Tibial nerve (tissue), 4 donors: Measurements from ENCODE around the gene ZSWIM6. TPM values are rescaled to one million over a fixed set of nuclear protein-coding genes. Genes with fewer than 3 reads are reported as not detected.
A peak's percentile ranks its signal among the peaks of the same experiment; 100 is the strongest.

Source experiments
- DNase-seq, 2 donors: peaks; one replicate each; pipeline ENCODE4 v3.0.0-alpha.2; 2019; ENCODE audit warnings: low spot score in 2 of 2
- H3K27ac ChIP-seq, 4 donors: fragments of 200-600 bp; sonication (generic) in 3 of 4; one replicate each; pipeline ENCODE4 v1.5.1; 2017 to 2019; ENCODE audit warnings: mild to moderate bottlenecking in 1 of 4
- H3K27me3 ChIP-seq, 2 donors: fragments of 200-600 bp; sonication (generic) in 1 of 2; one replicate each; pipeline versions ENCODE4 v1.5.1 to v1.6.0; 2017 to 2019
- H3K36me3 ChIP-seq, 3 donors: fragments of 200-600 bp; sonication (generic); one replicate each; pipeline ENCODE4 v1.5.1; 2018 to 2019
- H3K4me1 ChIP-seq, 4 donors: fragments of 200-600 bp; sonication (generic) in 3 of 4; one replicate each; pipeline ENCODE4 v1.5.1; 2017 to 2019
- H3K4me3 ChIP-seq, 4 donors: fragments of 200-600 bp; sonication (generic) in 3 of 4; one replicate each; pipeline ENCODE4 v1.5.1; 2017 to 2019; ENCODE audit warnings: mild to moderate bottlenecking in 1 of 4, moderate library complexity in 1 of 4
- H3K9me3 ChIP-seq, 4 donors: fragments of 200-600 bp; sonication (generic) in 3 of 4; one replicate each; pipeline ENCODE4 v1.5.1; 2017 to 2019
- CTCF ChIP-seq, 5 experiments: fragments of 200-600 bp in 3 of 5; fragments of 450-650 bp in 2 of 5; sonication (generic) in 3 of 5; IDR thresholded peaks; one replicate each; pipeline ENCODE4 v1.5.1; 2016 to 2019; ENCODE audit warnings: antibody characterized with exemption in 5 of 5, mild to moderate bottlenecking in 3 of 5, moderate library complexity in 2 of 5
- EP300 ChIP-seq, 2 donors: sonication (generic); formaldehyde crosslinking; IDR thresholded peaks; one replicate each; pipeline ENCODE4 v1.6.1; 2017; ENCODE audit warnings: antibody characterized with exemption in 2 of 2, mild to moderate bottlenecking in 1 of 2
- POLR2A ChIP-seq, 2 donors: fragments of 450-650 bp; IDR thresholded peaks; one replicate each; pipeline ENCODE4 v1.6.1; 2017; ENCODE audit warnings: antibody characterized with exemption in 2 of 2, mild to moderate bottlenecking in 2 of 2, moderate library complexity in 2 of 2
- WGBS, 2 donors: methylation state at CpG; one replicate each; pipeline ENCODE4 v1.1.5; 2018; 5-methylcytosine and 5-hydroxymethylcytosine counted together
- total RNA-seq, 4 donors: library from RNA; depleted of rRNA; stranded (reverse); fragments of >200 nt; gene quantifications; one replicate each; pipeline ENCODE4 v1.1.0, GENCODE V29; 2016

ZSWIM6 gene
- total RNA-seq, 4 donors from 2014 or later, result 10.6 to 15.5 (median 13.7) TPM

GRCh38 chr5:61299261-61299681, 32.8 kb upstream of the ZSWIM6 start:
- DNase-seq, result no peak
- Histone ChIP-seq H3K9me3 (no peaks in the 10 kb centered on the region), H3K4me3 (no peak overlapping the region), H3K36me3 (no peaks in the 10 kb centered on the region), H3K4me1 (peaks cover 0 to 19% (median 3%) of the 10 kb centered on the region in 4 donors), H3K27me3 (no peaks in the 10 kb centered on the region), H3K27ac (no peak overlapping the region)
- 80 to 86% methylated on average over 5 of the region's 5 CpGs for WGBS, 2 donors
- TF ChIP-seq EP300 (IDR thresholded peaks at IDR 0.05) (no peak), CTCF (IDR thresholded peaks at IDR 0.05) (no peak), POLR2A (IDR thresholded peaks at IDR 0.05) (no peak)

GRCh38 chr5:61301341-61302199, 30.5 kb upstream of the ZSWIM6 start:
- 58 to 59% methylated on average over 9 of the region's 9 CpGs for WGBS, 2 donors

DNA sequence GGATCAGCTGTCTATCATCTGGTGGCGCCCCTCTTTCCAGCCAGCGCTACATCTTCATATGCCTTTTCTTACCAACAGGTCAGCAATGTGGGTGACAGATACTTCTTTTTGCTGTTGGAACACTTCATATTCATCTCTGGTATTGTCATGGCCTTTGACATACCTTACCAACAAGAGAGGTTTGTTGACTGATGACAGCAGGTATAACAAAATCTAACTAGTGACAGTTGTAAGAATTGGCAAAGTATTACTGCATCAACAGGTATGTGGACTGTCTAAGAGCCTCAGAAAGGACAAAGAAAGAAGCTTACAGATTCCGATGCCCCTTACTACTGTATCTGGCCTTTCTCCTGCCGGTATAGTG, 29.9 kb upstream of the ZSWIM6 start:
- no peaks in the 10 kb centered on the region for H3K36me3 ChIP-seq
- 92 to 94% methylated on average over 4 of the region's 4 CpGs for WGBS, 2 donors
- H3K4me3 ChIP-seq, result no peak overlapping the region
- H3K4me1 ChIP-seq, result peaks cover 0 to 19% (median 3%) of the 10 kb centered on the region in 4 donors
- H3K27me3 ChIP-seq, result no peaks in the 10 kb centered on the region
- TF ChIP-seq CTCF (IDR thresholded peaks at IDR 0.05) (no peak), EP300 (IDR thresholded peaks at IDR 0.05) (no peak), POLR2A (IDR thresholded peaks at IDR 0.05) (no peak)
- no peaks in the 10 kb centered on the region for H3K9me3 ChIP-seq
- peak overlapping the region in 1 of 4 donors; percentile 29 for H3K27ac ChIP-seq
- DNase-seq, result no peak

More at GRCh38 chr5:61301341-61302199, 30.5 kb upstream of the ZSWIM6 start:
- Histone ChIP-seq H3K27ac (peak overlapping the region in 1 of 4 donors; percentile 53), H3K9me3 (no peaks in the 10 kb centered on the region), H3K27me3 (no peaks in the 10 kb centered on the region), H3K4me3 (no peak overlapping the region), H3K36me3 (no peaks in the 10 kb centered on the region), H3K4me1 (peaks cover 0 to 19% (median 3%) of the 10 kb centered on the region in 4 donors)
- peak in 1 of 2 donors; percentile 26 for DNase-seq
- no peak for TF ChIP-seq CTCF (IDR thresholded peaks at IDR 0.05)
- peak in 1 of 2 donors; percentile 62 for TF ChIP-seq EP300 (IDR thresholded peaks at IDR 0.05)

GRCh38 chr5:61303346-61303745, 28.7 kb upstream of the ZSWIM6 start:
- TF ChIP-seq EP300 (IDR thresholded peaks at IDR 0.05) (no peak), CTCF (IDR thresholded peaks at IDR 0.05) (no peak), POLR2A (IDR thresholded peaks at IDR 0.05) (no peak)
- H3K4me1 ChIP-seq, result peaks cover 0 to 19% (median 3%) of the 10 kb centered on the region in 4 donors
- H3K27ac ChIP-seq, result no peak overlapping the region
- no peaks in the 10 kb centered on the region for H3K36me3 ChIP-seq
- H3K27me3 ChIP-seq, result no peaks in the 10 kb centered on the region
- H3K9me3 ChIP-seq, result no peaks in the 10 kb centered on the region
- DNase-seq, result no peak
- 37 to 40% methylated on average over 4 of the region's 4 CpGs for WGBS, 2 donors
- no peak overlapping the region for H3K4me3 ChIP-seq
